HepG2 (cell line): ENCODE data around the gene PIP5K1C. TPM values are rescaled to one million over a fixed set of nuclear protein-coding genes. Genes with fewer than 3 reads are reported as not detected.

Source experiments
- ATF1 ChIP-seq: IDR thresholded peaks from 2 replicates; pipeline ENCODE4 v1.6.1; 2016; ENCODE audit warnings: mild to moderate bottlenecking, control low read depth
- RFXAP ChIP-seq: sonication (generic); formaldehyde crosslinking; IDR thresholded peaks from 2 replicates; pipeline ENCODE4 v1.4.0; 2020; ENCODE audit warnings: missing genetic modification reagents, borderline replicate concordance
- SMAD1 ChIP-seq: sonication (generic); formaldehyde crosslinking; IDR thresholded peaks from 2 replicates; pipeline ENCODE4 v1.4.0; 2020; ENCODE audit warnings: missing genetic modification reagents, low read depth, mild to moderate bottlenecking, borderline replicate concordance
- ZNF232 ChIP-seq: sonication (generic); formaldehyde crosslinking; IDR thresholded peaks from 2 replicates; pipeline ENCODE4 v1.4.0; 2020; ENCODE audit warnings: missing genetic modification reagents, borderline replicate concordance
- ZNF605 ChIP-seq: sonication (generic); formaldehyde crosslinking; IDR thresholded peaks from 2 replicates; pipeline ENCODE4 v1.8.0; 2022; ENCODE audit warnings: mild to moderate bottlenecking, missing genetic modification reagents
- ZSCAN12 ChIP-seq: sonication (generic); formaldehyde crosslinking; IDR thresholded peaks from 2 replicates; pipeline ENCODE4 v1.9.0; 2021; ENCODE audit warnings: mild to moderate bottlenecking, missing genetic modification reagents
- polyA plus RNA-seq, 8 experiments: library from polyadenylated mRNA; depleted of rRNA in 3 of 8; stranded (reverse) in 7 of 8; unstranded in 1 of 8; fragments of >200 nt; fragmentation: Illumina TruSeq in 4 of 8; extraction: Trizol in 4 of 8; gene quantifications; 2 replicates each; pipeline versions ENCODE4 v1.2.1 to v1.2.3, GENCODE V29; 2011 to 2016; ENCODE audit warnings: low read depth in 4 of 8, missing spikeins in 1 of 8, mixed read lengths in 1 of 8; ENCODE audit not compliant: insufficient read depth in 1 of 8
- total RNA-seq, 5 experiments: library from RNA; depleted of rRNA; stranded (reverse); fragments of >200 nt; fragmentation: Illumina TruSeq; extraction: Trizol; gene quantifications; 2 replicates each; pipeline ENCODE4 v1.2.3, GENCODE V29; 2016; ENCODE audit warnings: low read depth in 1 of 5
- TF ChIP-seq, protein P1 (sequence below): sonication (generic); formaldehyde crosslinking; IDR thresholded peaks from 2 replicates; pipeline ENCODE4 v1.4.0; 2020; ENCODE audit warnings: missing genetic modification reagents, borderline replicate concordance
- TF ChIP-seq, protein P2 (sequence below): sonication (generic); formaldehyde crosslinking; IDR thresholded peaks from 2 replicates; pipeline ENCODE4 v1.5.1; 2020; ENCODE audit warnings: missing genetic modification reagents, mild to moderate bottlenecking, borderline replicate concordance
- TF ChIP-seq, protein P3 (sequence below): sonication (generic); formaldehyde crosslinking; IDR thresholded peaks from 2 replicates; pipeline ENCODE4 v1.8.1; 2023; ENCODE audit warnings: mild to moderate bottlenecking, moderate library complexity, missing genetic modification reagents
- TF ChIP-seq, protein P4 (sequence below), 2 experiments: IDR thresholded peaks; 2 replicates each; pipeline ENCODE4 v1.6.1; 2011 to 2012; ENCODE audit warnings: low read length in 2 of 2, borderline replicate concordance in 1 of 2, low read depth in 1 of 2, mild to moderate bottlenecking in 1 of 2, moderate library complexity in 1 of 2

The PIP5K1C gene
- total and polyA plus RNA-seq, 2 of the 13 experiments (the other 11 are each of a cell fraction or from before 2014, with no cell fraction given), result 3.6 to 4.3 TPM

DNA sequence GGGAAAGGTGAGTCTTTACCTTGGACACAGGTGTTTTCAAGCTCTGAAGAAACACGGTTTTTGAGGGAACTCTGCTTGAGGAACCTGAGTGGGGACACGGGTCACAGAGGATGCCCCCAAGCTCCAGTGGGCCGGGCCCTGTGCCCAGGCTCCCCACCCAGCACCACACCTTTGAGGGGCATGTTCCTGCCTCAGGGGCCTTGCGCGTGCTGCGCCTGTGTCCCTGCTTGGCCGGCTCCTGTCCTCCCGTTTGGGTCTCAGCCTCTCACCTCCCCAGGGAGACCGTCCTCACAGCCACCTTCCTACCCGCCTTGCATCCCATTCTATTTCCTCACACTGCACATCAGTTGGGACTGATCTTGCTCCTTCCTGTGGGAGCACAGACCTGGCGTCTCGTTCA, 21.1 kb downstream of the PIP5K1C start (continued):
- no peak for TF ChIP-seq ZNF232 (CRISPR knock-in tag)
- no peak for TF ChIP-seq RFXAP
- no peak for TF ChIP-seq SMAD1 (CRISPR knock-in tag)
- TF ChIP-seq, protein P1, sequence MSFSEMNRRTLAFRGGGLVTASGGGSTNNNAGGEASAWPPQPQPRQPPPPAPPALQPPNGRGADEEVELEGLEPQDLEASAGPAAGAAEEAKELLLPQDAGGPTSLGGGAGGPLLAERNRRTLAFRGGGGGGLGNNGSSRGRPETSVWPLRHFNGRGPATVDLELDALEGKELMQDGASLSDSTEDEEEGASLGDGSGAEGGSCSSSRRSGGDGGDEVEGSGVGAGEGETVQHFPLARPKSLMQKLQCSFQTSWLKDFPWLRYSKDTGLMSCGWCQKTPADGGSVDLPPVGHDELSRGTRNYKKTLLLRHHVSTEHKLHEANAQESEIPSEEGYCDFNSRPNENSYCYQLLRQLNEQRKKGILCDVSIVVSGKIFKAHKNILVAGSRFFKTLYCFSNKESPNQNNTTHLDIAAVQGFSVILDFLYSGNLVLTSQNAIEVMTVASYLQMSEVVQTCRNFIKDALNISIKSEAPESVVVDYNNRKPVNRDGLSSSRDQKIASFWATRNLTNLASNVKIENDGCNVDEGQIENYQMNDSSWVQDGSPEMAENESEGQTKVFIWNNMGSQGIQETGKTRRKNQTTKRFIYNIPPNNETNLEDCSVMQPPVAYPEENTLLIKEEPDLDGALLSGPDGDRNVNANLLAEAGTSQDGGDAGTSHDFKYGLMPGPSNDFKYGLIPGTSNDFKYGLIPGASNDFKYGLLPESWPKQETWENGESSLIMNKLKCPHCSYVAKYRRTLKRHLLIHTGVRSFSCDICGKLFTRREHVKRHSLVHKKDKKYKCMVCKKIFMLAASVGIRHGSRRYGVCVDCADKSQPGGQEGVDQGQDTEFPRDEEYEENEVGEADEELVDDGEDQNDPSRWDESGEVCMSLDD (CRISPR knock-in tag), result no peak
- TF ChIP-seq, protein P2, sequence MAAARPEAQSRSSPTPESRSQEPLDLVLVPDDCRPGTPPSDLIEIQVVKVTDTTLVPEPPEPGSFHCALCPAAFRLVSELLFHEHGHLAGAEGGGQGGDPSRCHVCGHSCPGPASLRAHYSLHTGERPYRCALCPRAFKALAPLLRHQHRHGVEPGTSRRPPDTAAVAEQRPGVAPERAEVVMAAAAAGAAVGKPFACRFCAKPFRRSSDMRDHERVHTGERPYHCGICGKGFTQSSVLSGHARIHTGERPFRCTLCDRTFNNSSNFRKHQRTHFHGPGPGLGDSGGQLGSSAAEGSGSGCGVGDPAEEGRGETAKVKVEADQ (CRISPR knock-in tag), result no peak
- TF ChIP-seq ZSCAN12 (CRISPR knock-in tag), result no peak
- TF ChIP-seq, protein P3, sequence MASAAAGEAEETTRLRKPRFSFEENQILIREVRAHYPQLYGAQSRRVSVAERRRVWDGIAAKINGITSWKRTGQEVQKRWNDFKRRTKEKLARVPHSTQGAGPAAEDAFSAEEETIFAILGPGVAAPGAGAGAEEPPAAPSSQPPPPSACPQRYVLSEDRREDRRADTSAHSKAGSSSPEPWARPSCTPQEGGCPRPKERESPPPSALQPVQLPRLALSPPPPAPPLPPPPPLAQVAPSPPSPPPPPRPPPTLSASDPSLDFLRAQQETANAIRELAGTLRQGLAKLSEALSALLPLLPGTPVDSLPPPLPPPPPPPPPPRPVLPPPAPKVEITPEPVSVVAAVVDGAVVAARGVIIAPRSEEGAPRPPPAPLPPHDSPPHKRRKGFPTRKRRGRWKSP, result no peak
- TF ChIP-seq, protein P4, sequence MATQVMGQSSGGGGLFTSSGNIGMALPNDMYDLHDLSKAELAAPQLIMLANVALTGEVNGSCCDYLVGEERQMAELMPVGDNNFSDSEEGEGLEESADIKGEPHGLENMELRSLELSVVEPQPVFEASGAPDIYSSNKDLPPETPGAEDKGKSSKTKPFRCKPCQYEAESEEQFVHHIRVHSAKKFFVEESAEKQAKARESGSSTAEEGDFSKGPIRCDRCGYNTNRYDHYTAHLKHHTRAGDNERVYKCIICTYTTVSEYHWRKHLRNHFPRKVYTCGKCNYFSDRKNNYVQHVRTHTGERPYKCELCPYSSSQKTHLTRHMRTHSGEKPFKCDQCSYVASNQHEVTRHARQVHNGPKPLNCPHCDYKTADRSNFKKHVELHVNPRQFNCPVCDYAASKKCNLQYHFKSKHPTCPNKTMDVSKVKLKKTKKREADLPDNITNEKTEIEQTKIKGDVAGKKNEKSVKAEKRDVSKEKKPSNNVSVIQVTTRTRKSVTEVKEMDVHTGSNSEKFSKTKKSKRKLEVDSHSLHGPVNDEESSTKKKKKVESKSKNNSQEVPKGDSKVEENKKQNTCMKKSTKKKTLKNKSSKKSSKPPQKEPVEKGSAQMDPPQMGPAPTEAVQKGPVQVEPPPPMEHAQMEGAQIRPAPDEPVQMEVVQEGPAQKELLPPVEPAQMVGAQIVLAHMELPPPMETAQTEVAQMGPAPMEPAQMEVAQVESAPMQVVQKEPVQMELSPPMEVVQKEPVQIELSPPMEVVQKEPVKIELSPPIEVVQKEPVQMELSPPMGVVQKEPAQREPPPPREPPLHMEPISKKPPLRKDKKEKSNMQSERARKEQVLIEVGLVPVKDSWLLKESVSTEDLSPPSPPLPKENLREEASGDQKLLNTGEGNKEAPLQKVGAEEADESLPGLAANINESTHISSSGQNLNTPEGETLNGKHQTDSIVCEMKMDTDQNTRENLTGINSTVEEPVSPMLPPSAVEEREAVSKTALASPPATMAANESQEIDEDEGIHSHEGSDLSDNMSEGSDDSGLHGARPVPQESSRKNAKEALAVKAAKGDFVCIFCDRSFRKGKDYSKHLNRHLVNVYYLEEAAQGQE (IDR thresholded peaks at IDR 0.05; ENCODE audit: borderline replicate concordance in 1 of 2, low read depth in 1 of 2, low read length in 2 of 2), result no peak
- no peak for TF ChIP-seq ZNF605 (CRISPR knock-in tag)
- TF ChIP-seq ATF1, result no peak
- TF ChIP-seq, all 625 proteins: peak for 0
